Choroid plexus epithelial cell (primary cell): ENCODE results near the gene SORCS1.

Experiments
- DNase-seq: peaks from one replicate; pipeline ENCODE4 v3.0.0-alpha.2; 2010; ENCODE audit warnings: low read depth
- H3K4me3 ChIP-seq: 2 replicates; pipeline ENCODE4 v1.5.1; 2011; ENCODE audit warnings: low read depth, mild to moderate bottlenecking, control low read depth, low read length, moderate library complexity
- TF ChIP-seq, protein P1 (sequence below): conservative IDR thresholded peaks from 2 replicates; pipeline ENCODE4 v1.5.1; 2011; ENCODE audit warnings: low read depth, mild to moderate bottlenecking, control low read depth, inconsistent platforms, low read length, moderate library complexity

SORCS1 gene

DNA sequence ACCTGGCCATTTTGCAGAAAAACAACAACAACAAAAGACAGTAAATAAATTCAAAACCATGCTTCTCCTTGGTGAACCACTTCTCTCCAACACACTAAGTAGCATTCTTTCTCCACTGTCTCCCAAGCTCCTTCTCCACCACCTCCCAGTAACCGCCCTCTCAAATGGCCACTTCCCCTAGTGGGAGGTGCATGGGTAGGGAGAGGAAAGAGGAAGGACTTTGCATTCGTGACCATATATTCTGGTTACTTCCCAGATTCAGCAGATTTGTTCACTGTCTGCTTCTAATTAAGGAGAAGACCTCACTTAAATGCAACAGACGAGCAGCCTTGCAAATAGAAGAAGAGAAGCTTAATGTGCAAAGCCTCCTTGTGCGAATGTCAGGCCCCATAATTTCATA lies 166.8 kb downstream of the SORCS1 start:
- TF ChIP-seq, protein P1, sequence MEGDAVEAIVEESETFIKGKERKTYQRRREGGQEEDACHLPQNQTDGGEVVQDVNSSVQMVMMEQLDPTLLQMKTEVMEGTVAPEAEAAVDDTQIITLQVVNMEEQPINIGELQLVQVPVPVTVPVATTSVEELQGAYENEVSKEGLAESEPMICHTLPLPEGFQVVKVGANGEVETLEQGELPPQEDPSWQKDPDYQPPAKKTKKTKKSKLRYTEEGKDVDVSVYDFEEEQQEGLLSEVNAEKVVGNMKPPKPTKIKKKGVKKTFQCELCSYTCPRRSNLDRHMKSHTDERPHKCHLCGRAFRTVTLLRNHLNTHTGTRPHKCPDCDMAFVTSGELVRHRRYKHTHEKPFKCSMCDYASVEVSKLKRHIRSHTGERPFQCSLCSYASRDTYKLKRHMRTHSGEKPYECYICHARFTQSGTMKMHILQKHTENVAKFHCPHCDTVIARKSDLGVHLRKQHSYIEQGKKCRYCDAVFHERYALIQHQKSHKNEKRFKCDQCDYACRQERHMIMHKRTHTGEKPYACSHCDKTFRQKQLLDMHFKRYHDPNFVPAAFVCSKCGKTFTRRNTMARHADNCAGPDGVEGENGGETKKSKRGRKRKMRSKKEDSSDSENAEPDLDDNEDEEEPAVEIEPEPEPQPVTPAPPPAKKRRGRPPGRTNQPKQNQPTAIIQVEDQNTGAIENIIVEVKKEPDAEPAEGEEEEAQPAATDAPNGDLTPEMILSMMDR: no peak
- no peak for DNase-seq
- H3K4me3 ChIP-seq: no peak overlapping the region

DNA sequence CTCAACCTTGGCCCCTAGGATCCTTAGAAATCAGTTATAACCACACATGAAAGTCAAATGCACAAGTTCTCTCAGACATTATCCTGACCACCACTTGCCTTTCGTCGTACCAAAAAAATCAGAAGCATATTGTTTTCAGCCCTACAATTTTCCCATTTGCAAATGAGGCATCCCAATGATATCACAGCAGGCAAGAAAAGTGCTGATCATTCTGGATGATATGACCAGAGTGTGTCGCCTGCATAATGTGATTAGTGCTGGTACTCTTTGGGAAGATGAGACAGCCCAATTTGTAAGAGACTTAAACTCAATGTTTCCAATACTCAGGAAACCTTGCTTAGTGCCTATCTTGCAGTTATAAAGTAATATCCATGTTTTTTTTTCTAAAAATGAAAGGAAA lies 168.0 kb downstream of the SORCS1 start:
- no peak for DNase-seq
- H3K4me3 ChIP-seq: no peak overlapping the region
- TF ChIP-seq, protein P1: no peak

DNA sequence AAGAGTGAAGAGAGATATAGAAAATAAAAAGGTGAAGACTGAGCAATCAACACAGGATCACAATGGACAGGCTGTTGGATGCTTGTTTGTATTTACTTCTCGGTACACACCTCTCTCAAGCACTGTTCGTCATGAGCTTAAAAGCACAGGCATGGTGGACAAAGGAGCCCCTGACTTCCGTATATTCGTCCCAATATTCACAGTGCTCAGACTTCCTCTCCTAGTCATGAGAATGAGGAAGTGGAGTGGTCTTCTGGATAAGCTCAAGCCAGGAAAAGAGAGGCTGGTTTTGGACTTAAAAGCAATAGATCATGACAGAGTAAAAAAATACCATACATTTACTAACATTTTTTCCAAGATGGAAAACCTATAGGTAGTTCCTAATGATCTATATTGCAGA lies 172.5 kb downstream of the SORCS1 start:
- no peak for DNase-seq
- H3K4me3 ChIP-seq: no peak overlapping the region
- TF ChIP-seq, protein P1: no peak

DNA sequence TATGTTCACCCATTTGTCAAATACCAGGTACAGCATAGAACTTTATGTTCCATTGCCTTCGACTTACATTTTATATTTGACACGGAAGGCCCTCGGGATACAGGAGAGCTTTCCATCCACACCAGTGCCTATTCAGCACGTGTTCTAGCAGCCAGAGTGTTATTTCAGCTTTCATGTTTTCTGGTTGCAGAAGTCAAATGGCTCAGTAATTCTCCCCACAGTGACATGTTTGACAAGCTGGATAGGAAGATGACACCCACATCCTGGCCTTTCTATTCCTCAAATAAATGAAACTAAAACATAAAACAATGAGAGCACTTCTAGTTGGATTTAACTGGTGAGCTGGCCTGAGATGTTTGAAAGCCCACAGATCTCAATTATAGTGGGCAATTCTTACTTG lies 173.4 kb downstream of the SORCS1 start:
- TF ChIP-seq, protein P1: no peak
- no peak overlapping the region for H3K4me3 ChIP-seq
- DNase-seq: no peak

DNA sequence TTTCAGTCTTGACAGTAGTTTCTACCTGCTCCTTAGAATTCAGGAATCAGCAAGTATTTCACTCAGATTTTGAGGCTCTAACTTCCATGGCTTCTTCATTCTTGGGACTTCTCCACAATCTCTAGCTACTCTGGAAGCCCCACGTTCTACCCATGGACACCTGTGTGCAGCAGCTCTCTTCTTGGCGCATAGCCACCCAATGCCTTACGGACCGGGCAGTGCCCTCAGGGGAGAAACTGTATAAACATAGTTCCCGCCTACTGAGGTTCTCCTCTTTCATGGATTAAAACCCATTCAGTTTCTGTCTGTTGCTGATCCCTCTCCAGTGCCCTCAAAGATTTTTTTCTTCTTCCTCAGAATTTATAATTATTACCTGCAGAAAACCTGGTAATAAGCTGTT lies 177.1 kb downstream of the SORCS1 start:
- H3K4me3 ChIP-seq: no peak overlapping the region
- TF ChIP-seq, protein P1: no peak
- no peak for DNase-seq

DNA sequence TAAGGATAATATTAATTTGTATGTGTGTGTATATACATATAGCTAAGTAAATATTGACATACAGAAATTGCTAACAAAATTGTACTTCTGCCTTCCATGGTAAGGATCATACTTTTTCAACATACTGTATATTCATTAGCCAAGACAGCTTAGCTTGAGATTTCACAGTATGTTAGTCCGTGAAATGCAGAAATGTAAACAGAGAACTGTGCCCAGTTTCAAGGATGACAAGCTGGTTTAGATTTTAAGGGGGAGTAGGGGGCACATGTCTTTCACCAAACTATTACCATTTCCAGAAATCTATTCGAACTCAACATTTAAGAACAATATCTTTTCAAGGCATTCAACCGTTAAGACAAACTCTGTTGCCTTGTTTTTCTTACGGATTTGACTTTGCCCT lies 182.2 kb downstream of the SORCS1 start:
- no peak overlapping the region for H3K4me3 ChIP-seq
- TF ChIP-seq, protein P1: no peak
- no peak for DNase-seq

DNA sequence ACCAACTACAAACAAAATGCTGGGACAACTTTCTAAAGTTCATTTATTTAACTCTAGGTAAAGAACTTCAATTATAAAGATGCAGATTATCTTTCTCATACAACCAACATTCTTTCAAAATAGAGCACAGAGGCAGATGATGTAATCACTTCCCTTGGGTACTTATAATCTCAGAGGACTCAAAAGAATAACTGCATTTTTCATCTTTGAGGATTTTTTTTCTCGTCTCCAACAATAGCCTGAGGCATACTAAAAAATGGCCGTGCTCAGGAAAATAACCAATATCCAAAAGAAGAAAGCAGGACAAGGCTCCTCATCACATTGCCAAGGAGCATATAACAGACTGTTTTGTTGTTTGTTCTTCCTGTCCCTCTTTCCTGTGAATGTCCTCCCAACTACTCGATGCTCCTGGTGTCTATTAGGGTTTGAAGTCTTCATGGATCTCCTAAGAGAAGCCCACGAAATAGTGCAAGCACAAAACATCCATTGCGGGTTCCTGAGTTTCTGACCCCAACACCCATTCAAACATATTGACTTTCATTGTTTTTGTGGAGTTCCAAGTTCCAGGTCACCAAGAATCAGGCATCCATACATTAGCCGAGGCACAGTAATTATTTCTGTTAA lies 182.9 kb downstream of the SORCS1 start:
- no peak for DNase-seq
- TF ChIP-seq, protein P1: no peak
- H3K4me3 ChIP-seq: no peak overlapping the region
